ENCODE results near the gene TCF7L2.

Gene TCF7L2

DNA sequence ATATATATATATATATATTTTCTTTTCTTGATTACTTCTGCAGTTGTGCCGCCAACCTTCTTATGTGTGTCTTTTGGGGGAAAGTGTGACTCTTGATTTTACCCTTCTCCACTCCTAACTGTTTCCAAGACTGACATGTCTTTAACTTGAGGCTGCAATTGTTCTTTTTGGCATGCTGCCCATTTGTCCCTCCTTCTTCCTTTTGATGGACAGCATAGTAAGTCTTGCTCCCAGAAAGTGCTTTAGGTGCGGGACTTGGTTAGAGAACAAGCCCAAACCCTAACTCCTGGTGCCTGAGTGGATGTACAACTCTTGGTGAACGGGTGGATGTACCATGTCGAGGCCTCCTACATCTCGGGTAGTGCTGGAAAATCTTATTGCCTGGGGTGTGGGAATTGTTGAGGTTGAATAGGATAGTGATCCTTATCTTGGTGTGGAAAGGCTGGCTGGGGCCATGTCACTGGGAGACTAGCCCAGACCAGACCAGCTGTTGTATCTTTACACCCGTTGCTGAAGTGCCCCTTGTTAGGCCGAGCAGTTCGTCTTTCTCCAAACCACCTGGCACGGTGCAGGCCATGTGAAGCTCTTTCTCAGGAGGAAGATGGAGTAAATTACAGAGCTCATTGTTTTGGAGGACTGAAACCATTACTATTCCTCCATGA is 16.3 kb downstream of the TCF7L2 start:
- no peak for DNase-seq

DNA sequence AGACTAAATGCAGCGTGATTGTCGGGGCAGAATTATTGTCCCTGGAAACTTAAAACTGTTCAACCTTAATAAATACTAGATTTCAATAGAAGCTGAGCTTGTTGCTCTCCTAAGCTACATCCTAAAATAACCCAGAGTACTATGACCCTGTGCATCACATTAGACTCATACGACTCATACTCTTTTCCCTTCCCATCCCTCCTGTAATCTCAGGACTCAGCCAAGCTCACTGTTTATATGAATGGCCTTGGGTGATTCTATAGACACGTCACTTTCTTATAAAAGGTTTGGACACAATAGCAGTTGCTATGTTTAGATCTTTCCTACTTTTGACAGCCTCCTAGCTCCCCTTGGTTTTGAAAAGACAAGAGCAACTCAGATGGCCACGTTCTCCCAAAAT is 17.2 kb downstream of the TCF7L2 start:
- DNase-seq: no peak

DNA sequence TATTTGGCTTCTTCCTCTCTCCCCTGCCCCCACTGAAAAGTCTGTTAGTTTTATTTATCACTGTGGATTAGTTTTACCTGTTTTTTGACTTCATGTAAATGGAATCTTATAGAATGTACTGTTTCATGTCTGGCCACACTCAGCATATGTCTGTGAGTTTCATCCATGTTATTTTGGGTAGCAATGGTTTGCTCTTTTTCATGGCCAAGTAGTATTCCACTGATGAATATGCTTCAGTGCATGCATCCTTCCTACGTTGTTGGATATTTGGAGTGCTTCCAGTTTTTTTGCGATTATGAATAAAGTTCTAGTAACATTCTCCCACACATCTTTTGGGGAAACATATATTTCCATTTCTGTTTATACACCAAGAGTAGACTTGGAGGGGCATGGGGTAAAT is 19.1 kb downstream of the TCF7L2 start:
- no peak for DNase-seq

DNA sequence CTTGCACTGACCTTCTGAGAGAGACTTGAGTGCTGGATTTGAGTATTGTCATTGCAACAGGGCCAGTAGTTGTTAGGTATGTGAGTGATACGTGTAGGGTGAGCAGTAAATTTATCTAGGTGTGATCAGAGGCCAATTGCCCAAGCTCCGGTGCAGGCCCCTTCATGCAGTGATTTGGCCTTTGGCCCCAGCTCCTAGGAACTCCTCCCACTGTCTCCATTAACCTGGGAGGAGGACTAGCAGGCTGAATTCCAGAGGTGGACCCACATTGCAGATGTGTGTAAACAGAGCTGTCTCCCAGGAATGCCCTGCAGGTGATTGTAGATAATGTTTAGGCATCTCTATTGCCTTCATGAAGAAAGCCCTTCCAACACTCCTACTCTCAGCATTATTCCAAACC is 19.5 kb downstream of the TCF7L2 start:
- DNase-seq: no peak

DNA sequence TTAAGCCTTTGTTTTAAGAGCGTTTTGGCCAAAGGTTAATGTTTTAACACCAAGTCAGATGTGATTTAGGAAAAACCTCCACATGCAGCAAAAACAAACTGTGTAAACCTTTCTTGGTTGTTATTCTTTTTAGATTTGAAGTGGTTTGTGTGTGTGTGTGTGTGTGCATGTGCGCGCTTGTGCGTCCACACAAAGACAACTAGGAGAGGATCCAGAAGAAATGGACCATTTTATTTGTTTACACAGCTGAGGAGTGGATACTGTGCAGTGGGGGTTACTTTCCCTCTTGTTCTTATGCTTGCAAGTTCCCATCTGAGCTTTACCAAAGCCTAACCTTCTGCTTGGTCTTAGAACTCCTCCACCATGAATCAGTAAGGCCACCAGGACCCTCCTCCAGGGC is 20.0 kb downstream of the TCF7L2 start:
- no peak for DNase-seq

DNA sequence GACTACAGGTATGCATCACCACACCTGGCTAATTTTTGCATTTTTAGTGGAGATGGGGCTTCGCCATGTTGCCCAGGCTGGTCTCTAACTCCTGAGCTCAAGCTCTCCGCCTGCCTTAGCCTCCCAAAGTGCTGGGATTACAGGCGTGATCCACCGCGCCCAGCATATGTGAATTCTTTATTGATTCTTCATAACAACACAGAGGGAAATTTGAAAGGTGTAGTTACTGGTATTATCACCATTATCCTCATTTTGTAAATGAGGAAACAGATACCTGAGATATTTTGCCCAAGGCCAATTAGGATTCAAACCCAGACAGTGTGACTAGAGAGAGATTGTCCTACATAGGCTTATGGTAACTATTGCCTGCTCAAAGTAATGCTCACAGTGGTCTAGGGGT is 22.6 kb downstream of the TCF7L2 start:
- no peak for DNase-seq

DNA sequence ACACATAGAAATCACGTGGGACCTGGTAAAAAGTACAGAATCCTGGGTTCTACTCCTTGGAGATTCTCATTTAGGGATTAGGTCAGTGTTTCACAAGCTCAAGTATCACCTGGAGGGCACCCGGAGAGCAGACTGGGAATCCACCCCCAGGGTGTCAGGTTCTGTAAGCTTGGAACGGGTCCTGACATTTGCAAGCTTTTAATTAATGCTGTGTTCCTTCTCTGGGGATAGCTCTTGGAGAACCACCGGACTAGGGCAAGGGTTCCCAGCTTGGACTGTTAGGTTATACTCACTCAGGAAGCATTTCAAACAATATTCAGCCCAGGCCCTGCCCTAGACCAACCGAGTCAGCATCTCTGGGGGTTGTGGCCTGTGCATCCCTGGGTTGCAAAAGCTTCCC is 23.0 kb downstream of the TCF7L2 start:
- no peak for DNase-seq

DNA sequence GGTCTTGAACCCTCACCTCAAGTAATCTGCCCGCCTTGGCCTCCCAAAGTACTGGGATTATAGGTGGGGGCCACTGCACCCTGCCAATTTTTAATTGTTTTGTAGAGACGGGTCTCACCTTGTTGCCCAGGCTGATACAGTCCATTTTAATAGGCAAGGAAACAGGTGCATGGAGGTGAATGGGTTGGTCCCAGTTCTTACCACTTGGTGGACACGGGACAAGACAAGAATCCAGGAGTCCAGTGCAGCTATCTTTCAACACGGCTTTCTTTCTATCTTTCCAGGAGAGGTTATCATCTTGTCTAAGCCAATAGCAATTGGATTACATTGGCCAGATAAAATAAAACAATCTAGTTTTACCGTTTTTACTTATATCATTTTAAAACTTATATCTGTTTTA is 23.8 kb downstream of the TCF7L2 start:
- DNase-seq: no peak

DNA sequence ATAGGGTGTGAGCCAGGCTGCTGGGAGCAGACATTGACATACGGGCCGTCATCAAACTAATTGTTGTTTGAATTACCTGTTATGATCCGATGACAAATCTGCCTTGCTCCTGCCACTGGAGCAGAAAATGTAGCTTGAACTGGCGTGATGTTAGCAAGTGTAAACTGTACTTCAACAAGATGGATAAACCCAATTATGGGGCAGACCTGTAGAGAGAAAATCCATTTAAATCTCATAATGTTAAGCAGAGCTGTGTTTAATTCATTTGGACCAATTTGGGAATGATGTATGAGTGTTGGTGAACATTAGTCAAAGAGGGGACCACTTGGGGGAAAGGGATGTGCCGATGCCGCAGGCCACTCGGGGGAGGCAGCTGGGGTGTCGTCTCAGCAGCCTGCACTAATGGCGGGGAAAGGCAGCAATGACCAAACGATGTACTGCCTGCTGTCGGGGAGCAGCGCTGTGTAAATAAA is 27.4 kb downstream of the TCF7L2 start:
- DNase-seq: no peak

DNA sequence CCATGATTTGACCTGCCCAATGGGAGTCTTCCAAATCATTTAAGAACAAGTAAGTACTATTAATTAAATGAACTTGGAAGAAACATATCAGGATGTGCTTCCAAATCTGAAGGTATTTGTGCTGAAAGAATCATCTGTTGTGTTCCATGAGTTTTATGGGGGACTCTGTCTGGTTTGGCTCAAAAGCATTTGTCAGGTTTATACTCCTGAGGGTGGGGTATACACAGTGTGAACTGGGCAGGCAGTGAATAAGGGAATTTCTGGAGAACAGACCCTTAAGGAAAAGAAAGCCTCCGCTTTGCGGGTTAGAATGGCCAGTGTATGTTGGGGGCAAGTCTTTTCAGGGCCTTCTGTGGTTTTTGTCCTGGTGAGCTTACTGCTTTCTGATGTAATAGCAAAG is 29.9 kb downstream of the TCF7L2 start:
- DNase-seq: no peak

DNA sequence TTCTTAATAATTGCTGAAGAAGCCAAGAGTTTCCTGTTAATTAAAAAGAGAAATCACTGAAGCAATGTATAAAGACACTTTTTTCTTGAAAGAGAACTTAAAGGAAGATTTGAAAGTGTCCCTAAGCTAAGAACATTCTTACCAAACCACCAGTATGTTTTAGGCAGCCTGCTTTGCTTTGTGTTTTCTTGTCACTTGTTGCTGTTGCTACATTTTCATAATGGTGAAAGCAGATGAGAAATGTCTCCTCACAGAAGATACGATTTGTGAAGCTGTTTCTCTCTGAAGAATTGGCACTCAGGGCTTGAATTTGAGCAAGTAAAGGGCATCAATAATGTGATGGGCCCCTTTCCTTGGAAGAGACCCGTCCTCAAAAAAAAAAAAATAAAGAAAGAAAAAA is 30.9 kb downstream of the TCF7L2 start:
- no peak for DNase-seq

DNA sequence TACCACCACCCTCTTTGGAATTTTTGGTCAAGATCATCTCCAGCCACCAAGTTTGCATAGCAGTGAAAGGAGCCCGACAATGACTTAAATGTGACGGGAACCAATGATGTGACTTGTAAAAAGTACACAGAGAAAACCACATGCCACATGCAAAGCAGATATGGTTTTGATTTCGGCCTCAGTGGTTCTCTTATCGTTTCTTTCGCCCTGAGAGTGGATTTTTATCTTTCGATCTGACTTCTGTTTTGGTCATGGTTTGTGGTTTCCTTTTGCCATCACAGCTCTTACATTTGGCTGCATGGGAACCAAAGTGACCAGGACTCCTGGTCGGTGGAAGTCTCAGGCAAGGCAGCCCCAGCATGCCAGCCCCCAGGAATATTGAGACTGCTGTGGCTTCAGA is 31.5 kb downstream of the TCF7L2 start:
- no peak for DNase-seq

DNA sequence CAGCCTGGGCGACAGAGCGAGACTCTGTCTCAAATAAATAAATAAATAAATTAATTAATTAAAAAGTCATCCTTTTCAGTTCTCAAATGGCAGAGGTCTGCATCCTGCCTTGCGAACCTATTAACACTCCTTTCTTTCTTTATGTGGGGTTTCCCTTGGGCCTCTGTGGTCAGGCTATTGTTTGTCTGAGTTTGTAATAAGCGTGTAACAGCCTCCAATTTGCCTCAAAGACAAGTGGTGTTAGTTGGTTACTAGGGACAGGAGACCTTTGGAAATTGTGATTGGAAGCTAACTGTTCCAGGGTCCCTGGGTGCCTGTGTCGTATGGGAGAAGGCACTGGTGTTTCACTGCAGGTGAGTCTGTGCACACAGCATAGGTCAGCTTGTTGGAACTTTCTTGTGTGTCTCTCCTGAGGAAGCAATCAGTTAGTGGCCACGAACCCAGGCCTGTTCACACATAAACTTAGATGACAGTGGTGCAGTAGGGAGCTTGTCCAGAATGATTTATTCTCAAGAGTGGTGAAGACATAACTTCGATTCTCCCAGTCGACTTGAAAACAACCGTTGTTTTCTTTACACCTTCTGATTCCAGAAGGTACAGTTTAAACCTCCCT is 33.5 kb downstream of the TCF7L2 start:
- no peak for DNase-seq

DNA sequence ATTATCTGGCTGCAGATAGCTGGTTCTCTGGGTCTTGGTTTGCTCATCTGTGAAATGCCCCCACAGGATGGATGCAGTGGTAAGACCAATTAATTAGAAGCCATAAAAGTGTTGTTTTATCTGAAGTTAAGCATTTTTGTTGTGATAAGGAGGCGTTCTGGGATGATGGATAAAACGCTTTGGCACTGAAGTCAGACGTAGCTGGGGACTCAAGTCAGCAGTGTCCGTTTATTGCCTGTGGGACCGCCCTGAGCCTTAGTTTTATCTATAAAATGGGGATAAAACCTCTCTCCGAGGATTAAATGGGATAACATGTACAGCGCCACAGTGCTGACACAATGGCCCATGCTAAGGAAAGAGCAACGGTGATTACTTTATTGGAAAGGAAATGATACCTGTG is 34.7 kb downstream of the TCF7L2 start:
- no peak for DNase-seq

DNA sequence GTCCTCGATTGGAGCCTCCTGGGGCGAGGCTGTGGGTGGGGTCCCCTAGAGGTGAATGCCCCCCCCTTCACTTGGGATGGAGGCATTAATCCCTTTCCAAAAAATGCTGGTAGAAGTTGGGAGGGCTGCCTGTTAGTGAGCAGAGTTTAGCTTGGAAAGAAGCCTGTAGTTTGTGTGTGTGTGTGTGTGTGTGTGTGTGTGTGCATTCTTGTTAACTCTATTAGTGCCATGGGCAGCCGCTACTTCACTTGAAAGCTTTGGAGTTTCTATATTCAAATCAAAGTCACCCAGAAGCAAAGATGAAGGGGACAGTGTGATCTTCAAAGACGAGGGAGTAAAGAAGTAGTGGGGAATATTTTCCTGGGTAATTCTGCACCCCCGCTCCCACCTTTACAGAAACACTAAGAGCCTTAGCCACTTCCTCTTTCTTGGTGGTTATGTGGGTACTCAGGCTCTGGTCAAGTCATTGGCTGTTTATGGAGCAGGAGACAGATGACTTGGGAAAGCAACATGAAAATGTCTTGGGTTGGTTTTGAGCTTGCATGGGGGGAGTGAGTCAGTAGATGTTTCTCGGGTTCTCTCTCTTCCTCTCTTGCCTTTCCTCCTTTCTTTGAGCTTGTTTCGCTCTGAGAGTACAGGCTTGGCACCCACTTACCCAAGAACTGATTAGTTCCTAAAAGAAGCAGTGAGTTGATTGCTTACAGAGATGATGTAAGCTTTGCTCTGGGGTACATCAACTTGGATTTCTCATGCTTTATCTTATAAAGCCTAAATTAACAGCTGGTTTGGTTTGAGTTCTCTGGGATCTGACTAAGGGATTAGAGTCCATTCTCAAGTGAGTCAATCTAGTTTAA is 35.9 kb downstream of the TCF7L2 start:
- no peak for DNase-seq

DNA sequence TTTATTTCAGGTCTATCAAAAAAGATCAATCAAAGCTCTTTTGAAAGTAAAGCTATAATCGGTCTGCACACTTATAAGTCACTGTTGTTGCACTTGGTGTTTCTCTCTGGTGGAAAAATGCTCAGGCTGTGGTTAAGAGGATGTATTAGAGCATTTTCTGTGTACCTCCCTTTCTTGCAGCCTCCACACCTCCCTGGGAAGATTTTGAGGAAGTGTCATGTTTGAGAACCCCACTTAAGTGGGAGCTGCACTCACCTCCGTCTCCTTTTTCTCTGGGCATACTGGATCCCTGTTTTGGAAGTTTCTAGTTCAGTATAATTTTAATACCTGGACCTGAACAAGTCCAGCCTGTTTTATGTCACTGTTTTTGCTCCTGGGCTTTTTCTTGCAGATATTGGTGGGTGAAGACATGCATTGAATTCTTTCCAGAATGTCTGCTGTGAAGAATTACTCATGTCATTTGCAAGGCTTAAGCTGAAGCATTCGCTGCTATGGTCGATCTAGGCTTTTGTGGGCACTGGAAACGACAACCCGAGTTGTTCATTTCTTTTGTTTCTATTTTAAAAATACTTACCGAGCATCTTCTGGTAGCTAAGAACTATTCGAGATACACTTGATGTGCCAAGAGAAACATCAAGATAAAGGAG is 36.6 kb downstream of the TCF7L2 start:
- DNase-seq: no peak

DNA sequence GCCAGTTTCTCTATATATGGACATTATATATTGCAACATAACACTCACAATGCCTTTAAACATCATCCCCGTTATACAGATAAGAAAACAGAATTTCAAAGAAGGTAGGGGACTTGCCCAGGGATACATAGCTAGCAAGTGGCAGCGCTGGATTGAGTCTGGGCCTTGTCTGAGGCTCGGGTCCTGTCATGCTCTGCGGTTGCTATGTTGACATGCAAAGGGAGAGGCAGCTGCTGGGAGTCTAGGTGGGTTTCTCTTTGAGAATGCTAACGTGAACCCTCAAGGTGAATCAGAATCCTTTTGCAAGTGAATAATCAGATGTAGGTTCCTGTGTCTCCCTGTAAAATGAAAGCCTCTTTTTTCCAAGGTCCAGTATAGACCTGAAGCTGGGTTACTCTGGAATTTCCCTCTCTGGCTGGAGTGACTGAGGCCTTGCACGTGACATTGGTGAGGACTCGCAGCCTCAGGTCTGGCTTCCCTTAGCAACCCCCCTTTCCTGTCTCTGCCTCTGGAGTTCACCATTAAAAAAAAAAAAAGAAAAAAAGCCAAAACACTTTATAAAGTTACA is 38.9 kb downstream of the TCF7L2 start:
- no peak for DNase-seq

DNA sequence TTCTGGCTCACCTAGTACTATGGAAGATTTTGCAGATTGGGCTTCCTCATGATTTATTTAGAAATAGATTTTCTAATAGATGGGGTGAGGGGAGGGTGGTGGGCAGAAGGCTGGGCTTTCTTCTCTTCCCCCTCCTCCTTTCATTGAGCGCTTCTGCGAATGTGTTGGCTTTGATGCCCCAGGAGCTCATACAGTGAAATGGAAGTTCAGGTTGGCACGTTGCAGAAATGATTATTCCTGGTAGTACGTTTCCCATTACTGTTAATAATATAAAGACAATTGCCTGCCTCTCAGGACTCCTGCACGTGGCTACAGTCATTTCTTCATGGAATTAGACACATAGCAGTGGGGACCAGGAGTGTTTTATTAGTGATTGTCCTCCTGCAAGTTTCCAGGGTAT is 39.8 kb downstream of the TCF7L2 start:
- DNase-seq: no peak

DNA sequence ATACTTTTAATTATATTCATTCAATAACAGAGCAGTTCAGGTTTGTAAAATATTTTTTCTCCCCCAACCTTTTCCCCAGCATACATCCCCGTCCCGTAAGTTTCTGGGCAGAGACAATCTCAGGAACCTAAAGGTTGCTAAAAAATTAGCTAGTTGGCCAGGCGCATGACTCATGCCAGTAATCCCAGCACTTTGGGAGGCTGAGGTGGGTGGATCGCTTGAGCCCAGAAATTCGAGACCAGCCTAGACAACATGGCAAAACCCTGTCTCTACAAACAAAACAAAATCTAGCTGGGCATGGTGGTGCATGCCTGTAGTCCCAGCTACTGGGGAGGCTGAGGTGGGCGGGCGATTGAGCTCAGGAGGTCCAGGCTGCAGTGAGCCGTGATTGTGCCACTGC is 40.2 kb downstream of the TCF7L2 start:
- DNase-seq: no peak

DNA sequence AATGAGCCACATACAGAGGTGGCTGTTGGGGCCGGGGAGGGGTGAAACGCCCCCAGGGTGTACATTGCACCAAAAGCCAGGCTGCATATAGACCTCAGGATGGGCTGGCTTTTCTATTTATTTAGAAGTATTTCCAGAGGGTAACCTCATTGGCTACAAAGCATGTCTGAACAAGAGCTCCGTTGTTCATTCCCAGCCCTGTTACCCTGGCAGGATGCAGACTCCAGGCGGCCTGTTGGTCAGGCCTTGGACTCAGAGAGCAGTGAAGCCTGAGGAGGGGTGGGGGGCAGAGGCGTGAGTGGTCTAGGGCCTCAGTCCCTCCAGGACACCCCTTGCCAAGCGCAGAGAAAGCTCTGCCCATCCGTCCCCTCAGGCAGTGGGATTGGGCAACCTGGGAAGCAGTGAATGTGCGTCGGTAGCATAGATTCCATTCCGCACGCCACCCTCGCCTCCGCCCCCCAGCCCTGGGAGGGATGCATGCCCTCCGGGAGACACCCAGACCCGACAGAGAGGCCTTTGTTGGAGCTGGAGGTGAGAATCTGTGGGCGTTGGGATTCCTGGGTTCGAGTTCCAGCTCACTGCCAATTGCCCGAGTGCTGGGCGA is 41.9 kb downstream of the TCF7L2 start:
- no peak for DNase-seq

DNA sequence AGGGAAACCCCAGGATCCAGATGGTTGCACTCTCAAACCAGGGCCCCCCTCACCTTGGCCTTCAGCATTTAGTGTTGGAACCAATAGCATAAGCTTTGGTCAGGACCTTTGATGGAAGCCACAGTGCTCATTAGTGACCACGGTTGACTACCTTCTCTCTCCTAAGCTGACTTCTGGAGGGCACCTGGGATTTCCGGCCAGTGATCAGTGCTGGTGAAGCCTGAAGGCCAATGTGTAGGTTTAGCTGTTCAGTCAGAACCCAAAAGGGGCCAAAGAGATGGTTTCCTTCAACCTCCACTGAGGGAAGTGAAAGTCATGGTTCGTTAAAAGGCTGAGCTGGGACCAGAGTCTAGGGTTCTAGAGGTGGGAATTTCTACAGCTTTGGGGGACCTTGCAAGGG is 46.4 kb downstream of the TCF7L2 start:
- no peak for DNase-seq

DNA sequence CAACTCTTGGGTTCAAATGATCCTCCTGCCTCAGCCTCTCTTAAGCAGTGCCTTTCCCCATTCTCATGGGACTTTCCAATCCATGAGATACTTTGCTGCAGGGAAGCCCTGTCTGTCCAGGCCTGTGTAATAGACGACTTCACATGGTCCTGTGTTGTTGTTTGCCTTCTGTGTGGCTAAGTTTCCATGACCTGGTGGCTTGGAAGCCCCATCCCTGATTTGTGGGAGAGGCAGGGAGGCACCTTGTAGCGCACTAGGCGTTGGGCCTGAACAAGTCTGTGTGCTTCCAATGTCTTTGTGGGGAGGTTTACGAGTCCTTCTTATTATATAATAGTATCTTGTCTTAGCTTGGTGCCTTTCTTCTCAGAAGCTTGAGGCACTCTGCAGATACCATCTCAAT is 49.1 kb downstream of the TCF7L2 start:
- no peak for DNase-seq

DNA sequence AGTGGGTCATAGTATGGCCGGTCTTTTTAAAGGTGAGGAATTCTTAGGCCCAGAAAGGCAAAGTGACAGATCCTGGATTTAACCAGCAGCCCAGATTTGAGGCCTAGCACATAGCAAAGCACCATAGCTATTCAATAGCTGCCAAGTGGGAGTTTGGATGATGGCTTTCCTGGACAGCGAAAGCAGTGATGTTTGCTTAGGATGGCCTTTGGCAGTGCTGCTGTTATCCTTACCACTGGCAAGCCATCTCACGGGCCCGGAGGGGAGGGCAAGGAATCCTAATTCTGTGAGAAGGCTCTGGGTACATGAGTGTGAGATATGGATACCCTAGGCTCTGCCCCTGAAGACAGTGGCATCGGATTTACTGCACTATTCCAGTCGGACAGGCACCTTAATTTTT is 50.4 kb downstream of the TCF7L2 start:
- DNase-seq: no peak

Data from NCI-H1694 treated with DMSO at 0.1 percent for 48 hours (cell line).